ENCODE data around the gene LKAAEAR1. TPM values are rescaled to one million over a fixed set of nuclear protein-coding genes. Genes with fewer than 3 reads are reported as not detected.

LKAAEAR1 gene
- total and polyA plus RNA-seq, 2 of the 13 experiments (the other 11 are each of a cell fraction or from before 2014, with no cell fraction given) = not detected

GRCh38 chr20:64082126-64082731 lies 2.0 kb downstream of the LKAAEAR1 start (continued):
- TF ChIP-seq ZFP36 (IDR thresholded peaks at IDR 0.05; ENCODE audit: borderline replicate concordance, low read depth, low read length, partially characterized antibody) (no peak), KAT7 (CRISPR knock-in tag; IDR thresholded peaks at IDR 0.05; ENCODE audit: borderline replicate concordance) (no peak), ZNF660 (CRISPR knock-in tag; IDR thresholded peaks at IDR 0.05; ENCODE audit: borderline replicate concordance, low read depth) (no peak), NFKBIZ (CRISPR knock-in tag; IDR thresholded peaks at IDR 0.05) (0 out of 2 replicates have a peak, but pooled peaks have one; percentile 31), HOMEZ (CRISPR knock-in tag; IDR thresholded peaks at IDR 0.05; ENCODE audit: low read depth) (no peak), MNT (IDR thresholded peaks at IDR 0.05) (no peak), GATAD2A (CRISPR knock-in tag; IDR thresholded peaks at IDR 0.05) (peak; percentile 57; the same call in 1 of the 2 replicates), WIZ (CRISPR knock-in tag; IDR thresholded peaks at IDR 0.05) (no peak), SPEN (CRISPR knock-in tag; IDR thresholded peaks at IDR 0.05; ENCODE audit: low read depth) (no peak), ZNF563 (CRISPR knock-in tag; IDR thresholded peaks at IDR 0.05) (no peak), KLF9 (CRISPR knock-in tag; IDR thresholded peaks at IDR 0.05; ENCODE audit: low read depth) (no peak), NFE2 (CRISPR knock-in tag; IDR thresholded peaks at IDR 0.05) (no peak), NFYB (CRISPR knock-in tag; IDR thresholded peaks at IDR 0.05) (no peak), CBX5 (CRISPR knock-in tag; IDR thresholded peaks at IDR 0.05; ENCODE audit: borderline replicate concordance) (no peak), FLYWCH1 (CRISPR knock-in tag; IDR thresholded peaks at IDR 0.05) (no peak), PAX8 (CRISPR knock-in tag; IDR thresholded peaks at IDR 0.05; ENCODE audit: borderline replicate concordance) (no peak), MEIS1 (CRISPR knock-in tag; IDR thresholded peaks at IDR 0.05; ENCODE audit: borderline replicate concordance) (no peak), RBFOX2 (IDR thresholded peaks at IDR 0.05; ENCODE audit: low read depth, low read length) (no peak), TSC22D2 (CRISPR knock-in tag; IDR thresholded peaks at IDR 0.05; ENCODE audit: borderline replicate concordance) (no peak)
- TF ChIP-seq, protein P1, sequence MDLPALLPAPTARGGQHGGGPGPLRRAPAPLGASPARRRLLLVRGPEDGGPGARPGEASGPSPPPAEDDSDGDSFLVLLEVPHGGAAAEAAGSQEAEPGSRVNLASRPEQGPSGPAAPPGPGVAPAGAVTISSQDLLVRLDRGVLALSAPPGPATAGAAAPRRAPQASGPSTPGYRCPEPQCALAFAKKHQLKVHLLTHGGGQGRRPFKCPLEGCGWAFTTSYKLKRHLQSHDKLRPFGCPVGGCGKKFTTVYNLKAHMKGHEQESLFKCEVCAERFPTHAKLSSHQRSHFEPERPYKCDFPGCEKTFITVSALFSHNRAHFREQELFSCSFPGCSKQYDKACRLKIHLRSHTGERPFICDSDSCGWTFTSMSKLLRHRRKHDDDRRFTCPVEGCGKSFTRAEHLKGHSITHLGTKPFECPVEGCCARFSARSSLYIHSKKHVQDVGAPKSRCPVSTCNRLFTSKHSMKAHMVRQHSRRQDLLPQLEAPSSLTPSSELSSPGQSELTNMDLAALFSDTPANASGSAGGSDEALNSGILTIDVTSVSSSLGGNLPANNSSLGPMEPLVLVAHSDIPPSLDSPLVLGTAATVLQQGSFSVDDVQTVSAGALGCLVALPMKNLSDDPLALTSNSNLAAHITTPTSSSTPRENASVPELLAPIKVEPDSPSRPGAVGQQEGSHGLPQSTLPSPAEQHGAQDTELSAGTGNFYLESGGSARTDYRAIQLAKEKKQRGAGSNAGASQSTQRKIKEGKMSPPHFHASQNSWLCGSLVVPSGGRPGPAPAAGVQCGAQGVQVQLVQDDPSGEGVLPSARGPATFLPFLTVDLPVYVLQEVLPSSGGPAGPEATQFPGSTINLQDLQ (CRISPR knock-in tag; IDR thresholded peaks at IDR 0.05) = no peak
- TF ChIP-seq, protein P2, sequence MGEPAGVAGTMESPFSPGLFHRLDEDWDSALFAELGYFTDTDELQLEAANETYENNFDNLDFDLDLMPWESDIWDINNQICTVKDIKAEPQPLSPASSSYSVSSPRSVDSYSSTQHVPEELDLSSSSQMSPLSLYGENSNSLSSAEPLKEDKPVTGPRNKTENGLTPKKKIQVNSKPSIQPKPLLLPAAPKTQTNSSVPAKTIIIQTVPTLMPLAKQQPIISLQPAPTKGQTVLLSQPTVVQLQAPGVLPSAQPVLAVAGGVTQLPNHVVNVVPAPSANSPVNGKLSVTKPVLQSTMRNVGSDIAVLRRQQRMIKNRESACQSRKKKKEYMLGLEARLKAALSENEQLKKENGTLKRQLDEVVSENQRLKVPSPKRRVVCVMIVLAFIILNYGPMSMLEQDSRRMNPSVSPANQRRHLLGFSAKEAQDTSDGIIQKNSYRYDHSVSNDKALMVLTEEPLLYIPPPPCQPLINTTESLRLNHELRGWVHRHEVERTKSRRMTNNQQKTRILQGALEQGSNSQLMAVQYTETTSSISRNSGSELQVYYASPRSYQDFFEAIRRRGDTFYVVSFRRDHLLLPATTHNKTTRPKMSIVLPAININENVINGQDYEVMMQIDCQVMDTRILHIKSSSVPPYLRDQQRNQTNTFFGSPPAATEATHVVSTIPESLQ (CRISPR knock-in tag; conservative IDR thresholded peaks at IDR 0.05) = no peak

Data from HepG2 (cell line).